ENCODE results near the gene TCF7L1.

The TCF7L1 gene

DNA sequence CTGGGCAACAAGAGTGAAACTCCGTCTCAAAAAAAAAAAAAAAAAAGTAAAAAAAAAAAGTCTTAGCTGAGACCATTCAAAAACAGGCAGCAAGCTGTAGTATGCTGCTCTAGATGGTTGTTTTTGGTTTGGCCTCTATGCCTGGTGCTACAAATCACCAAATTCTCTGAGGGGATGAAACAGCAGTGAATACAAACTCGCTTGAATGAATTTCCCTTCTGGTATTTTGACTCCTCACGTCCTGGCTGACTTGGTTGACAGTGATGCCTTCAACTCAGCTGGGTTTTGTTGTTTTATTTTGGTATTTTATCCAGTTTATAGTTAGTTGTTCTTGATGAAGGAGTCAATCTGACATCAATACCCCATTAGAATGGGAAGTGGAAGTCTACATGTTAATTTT lies 3.3 kb upstream of the TCF7L1 start:
- ATAC-seq = no peak

DNA sequence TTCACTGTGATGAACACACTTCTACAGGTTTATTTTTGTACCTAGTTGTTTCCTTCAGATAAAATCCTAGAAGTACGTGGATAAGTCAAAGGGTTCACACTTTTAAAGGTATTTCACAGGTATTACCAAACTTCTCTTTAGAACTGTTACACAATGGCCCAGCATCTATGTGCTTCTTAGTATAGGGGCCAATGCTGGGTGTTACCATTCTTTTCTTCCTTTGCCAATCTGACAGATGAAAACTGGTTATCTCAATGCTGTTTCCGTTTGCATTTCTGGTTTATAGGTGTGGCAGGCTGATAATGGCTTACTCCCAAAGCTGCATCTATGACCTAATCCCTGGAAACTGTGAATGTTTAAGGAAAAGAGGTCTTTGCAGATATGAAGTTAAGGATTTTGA lies 2.8 kb upstream of the TCF7L1 start:
- no peak for ATAC-seq
- TF ChIP-seq ZFP30 (CRISPR knock-in tag; IDR thresholded peaks at IDR 0.05) (no peak), GLIS3 (CRISPR knock-in tag; IDR thresholded peaks at IDR 0.05) (no peak), ZNF70 (CRISPR knock-in tag; IDR thresholded peaks at IDR 0.05) (no peak), CSDC2 (CRISPR knock-in tag; IDR thresholded peaks at IDR 0.05) (no peak), OSR1 (CRISPR knock-in tag; IDR thresholded peaks at IDR 0.05) (no peak), ZNF8 (CRISPR knock-in tag; IDR thresholded peaks at IDR 0.05) (no peak), ZFP3 (CRISPR knock-in tag; IDR thresholded peaks at IDR 0.05) (no peak), ARNTL (CRISPR knock-in tag; IDR thresholded peaks at IDR 0.05; ENCODE audit: borderline replicate concordance, low read depth) (no peak), ZNF565 (CRISPR knock-in tag; conservative IDR thresholded peaks at IDR 0.05; ENCODE audit: low read depth) (no peak), SNAI2 (CRISPR knock-in tag; IDR thresholded peaks at IDR 0.05) (no peak), TCF4 (CRISPR knock-in tag; IDR thresholded peaks at IDR 0.05; ENCODE audit: borderline replicate concordance) (no peak), ZC3H10 (CRISPR knock-in tag; IDR thresholded peaks at IDR 0.05) (no peak)
- TF ChIP-seq, protein P1, sequence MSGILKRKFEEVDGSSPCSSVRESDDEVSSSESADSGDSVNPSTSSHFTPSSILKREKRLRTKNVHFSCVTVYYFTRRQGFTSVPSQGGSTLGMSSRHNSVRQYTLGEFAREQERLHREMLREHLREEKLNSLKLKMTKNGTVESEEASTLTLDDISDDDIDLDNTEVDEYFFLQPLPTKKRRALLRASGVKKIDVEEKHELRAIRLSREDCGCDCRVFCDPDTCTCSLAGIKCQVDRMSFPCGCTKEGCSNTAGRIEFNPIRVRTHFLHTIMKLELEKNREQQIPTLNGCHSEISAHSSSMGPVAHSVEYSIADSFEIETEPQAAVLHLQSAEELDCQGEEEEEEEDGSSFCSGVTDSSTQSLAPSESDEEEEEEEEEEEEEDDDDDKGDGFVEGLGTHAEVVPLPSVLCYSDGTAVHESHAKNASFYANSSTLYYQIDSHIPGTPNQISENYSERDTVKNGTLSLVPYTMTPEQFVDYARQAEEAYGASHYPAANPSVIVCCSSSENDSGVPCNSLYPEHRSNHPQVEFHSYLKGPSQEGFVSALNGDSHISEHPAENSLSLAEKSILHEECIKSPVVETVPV (CRISPR knock-in tag; IDR thresholded peaks at IDR 0.05) = no peak
- TF ChIP-seq, protein P2, sequence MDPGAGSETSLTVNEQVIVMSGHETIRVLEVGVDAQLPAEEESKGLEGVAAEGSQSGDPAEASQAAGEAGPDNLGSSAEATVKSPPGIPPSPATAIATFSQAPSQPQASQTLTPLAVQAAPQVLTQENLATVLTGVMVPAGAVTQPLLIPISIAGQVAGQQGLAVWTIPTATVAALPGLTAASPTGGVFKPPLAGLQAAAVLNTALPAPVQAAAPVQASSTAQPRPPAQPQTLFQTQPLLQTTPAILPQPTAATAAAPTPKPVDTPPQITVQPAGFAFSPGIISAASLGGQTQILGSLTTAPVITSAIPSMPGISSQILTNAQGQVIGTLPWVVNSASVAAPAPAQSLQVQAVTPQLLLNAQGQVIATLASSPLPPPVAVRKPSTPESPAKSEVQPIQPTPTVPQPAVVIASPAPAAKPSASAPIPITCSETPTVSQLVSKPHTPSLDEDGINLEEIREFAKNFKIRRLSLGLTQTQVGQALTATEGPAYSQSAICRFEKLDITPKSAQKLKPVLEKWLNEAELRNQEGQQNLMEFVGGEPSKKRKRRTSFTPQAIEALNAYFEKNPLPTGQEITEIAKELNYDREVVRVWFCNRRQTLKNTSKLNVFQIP (CRISPR knock-in tag; IDR thresholded peaks at IDR 0.05; ENCODE audit: borderline replicate concordance, low read depth) = no peak
- TF ChIP-seq, protein P3, sequence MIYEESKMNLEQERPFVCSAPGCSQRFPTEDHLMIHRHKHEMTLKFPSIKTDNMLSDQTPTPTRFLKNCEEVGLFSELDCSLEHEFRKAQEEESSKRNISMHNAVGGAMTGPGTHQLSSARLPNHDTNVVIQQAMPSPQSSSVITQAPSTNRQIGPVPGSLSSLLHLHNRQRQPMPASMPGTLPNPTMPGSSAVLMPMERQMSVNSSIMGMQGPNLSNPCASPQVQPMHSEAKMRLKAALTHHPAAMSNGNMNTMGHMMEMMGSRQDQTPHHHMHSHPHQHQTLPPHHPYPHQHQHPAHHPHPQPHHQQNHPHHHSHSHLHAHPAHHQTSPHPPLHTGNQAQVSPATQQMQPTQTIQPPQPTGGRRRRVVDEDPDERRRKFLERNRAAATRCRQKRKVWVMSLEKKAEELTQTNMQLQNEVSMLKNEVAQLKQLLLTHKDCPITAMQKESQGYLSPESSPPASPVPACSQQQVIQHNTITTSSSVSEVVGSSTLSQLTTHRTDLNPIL (CRISPR knock-in tag; IDR thresholded peaks at IDR 0.05; ENCODE audit: low read depth) = no peak
- TF ChIP-seq, protein P4, sequence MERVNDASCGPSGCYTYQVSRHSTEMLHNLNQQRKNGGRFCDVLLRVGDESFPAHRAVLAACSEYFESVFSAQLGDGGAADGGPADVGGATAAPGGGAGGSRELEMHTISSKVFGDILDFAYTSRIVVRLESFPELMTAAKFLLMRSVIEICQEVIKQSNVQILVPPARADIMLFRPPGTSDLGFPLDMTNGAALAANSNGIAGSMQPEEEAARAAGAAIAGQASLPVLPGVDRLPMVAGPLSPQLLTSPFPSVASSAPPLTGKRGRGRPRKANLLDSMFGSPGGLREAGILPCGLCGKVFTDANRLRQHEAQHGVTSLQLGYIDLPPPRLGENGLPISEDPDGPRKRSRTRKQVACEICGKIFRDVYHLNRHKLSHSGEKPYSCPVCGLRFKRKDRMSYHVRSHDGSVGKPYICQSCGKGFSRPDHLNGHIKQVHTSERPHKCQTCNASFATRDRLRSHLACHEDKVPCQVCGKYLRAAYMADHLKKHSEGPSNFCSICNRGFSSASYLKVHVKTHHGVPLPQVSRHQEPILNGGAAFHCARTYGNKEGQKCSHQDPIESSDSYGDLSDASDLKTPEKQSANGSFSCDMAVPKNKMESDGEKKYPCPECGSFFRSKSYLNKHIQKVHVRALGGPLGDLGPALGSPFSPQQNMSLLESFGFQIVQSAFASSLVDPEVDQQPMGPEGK (CRISPR knock-in tag; IDR thresholded peaks at IDR 0.05; ENCODE audit: borderline replicate concordance) = no peak

More for the DNA sequence above, 3.3 kb upstream of the TCF7L1 start:
- TF ChIP-seq SNAI2 (CRISPR knock-in tag; IDR thresholded peaks at IDR 0.05) (no peak), PPARA (CRISPR knock-in tag; IDR thresholded peaks at IDR 0.05; ENCODE audit: borderline replicate concordance) (no peak), ZNF70 (CRISPR knock-in tag; IDR thresholded peaks at IDR 0.05) (no peak), RARB (CRISPR knock-in tag; IDR thresholded peaks at IDR 0.05) (no peak), CSDC2 (CRISPR knock-in tag; IDR thresholded peaks at IDR 0.05) (no peak), ISL1 (CRISPR knock-in tag; IDR thresholded peaks at IDR 0.05) (no peak), TOX (CRISPR knock-in tag; IDR thresholded peaks at IDR 0.05; ENCODE audit: borderline replicate concordance) (no peak), ZC3H10 (CRISPR knock-in tag; IDR thresholded peaks at IDR 0.05) (no peak)
- TF ChIP-seq, protein P3 (CRISPR knock-in tag; IDR thresholded peaks at IDR 0.05; ENCODE audit: low read depth) = no peak
- TF ChIP-seq, protein P1 (CRISPR knock-in tag; IDR thresholded peaks at IDR 0.05) = no peak

DNA sequence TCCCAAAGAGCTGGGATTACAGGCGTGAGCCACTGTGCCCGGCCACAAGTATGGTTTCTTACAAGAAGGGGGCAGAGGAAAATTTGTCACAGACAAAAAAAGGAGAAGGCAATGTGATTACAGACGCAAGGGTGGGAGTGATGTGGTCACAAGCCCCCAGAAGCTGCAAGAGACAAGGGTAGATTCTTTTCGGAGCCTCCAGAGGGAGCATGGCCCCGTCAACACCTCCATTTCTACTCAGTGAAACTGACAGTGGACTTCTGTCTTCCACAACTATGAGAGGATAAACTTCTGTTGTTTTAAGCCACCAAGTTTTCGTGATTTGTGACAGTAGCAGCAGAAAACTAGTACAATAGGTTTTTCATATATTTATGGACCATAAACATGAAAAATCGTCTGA lies 2.1 kb upstream of the TCF7L1 start:
- TF ChIP-seq, protein P3 (CRISPR knock-in tag; IDR thresholded peaks at IDR 0.05; ENCODE audit: low read depth) = no peak
- TF ChIP-seq ZNF565 (CRISPR knock-in tag; conservative IDR thresholded peaks at IDR 0.05; ENCODE audit: low read depth) (no peak), SNAI2 (CRISPR knock-in tag; IDR thresholded peaks at IDR 0.05) (no peak), RARB (CRISPR knock-in tag; IDR thresholded peaks at IDR 0.05) (no peak), GLIS3 (CRISPR knock-in tag; IDR thresholded peaks at IDR 0.05) (no peak), ZNF8 (CRISPR knock-in tag; IDR thresholded peaks at IDR 0.05) (no peak), ESRRG (CRISPR knock-in tag; IDR thresholded peaks at IDR 0.05) (no peak), TCF4 (CRISPR knock-in tag; IDR thresholded peaks at IDR 0.05; ENCODE audit: borderline replicate concordance) (no peak), ZNF70 (CRISPR knock-in tag; IDR thresholded peaks at IDR 0.05) (no peak), TOX (CRISPR knock-in tag; IDR thresholded peaks at IDR 0.05; ENCODE audit: borderline replicate concordance) (no peak), ZC3H10 (CRISPR knock-in tag; IDR thresholded peaks at IDR 0.05) (no peak), ARNTL (CRISPR knock-in tag; IDR thresholded peaks at IDR 0.05; ENCODE audit: borderline replicate concordance, low read depth) (no peak), ZFP30 (CRISPR knock-in tag; IDR thresholded peaks at IDR 0.05) (no peak)
- no peak for ATAC-seq

Measured in SK-N-SH treated with all-trans-retinoic acid at 6 μM for 48 hours (cell line).